Mucosa of rectum (tissue), 2 donors: ENCODE measurements around the gene PLXNA4.

Source experiments
- H3K27ac ChIP-seq, 2 donors: one replicate each; pipeline ENCODE4 v1.7.0; 2013; ENCODE audit warnings: inconsistent platforms in 2 of 2, low read depth in 2 of 2, low read length in 2 of 2
- H3K27me3 ChIP-seq, 2 donors: one replicate each; pipeline ENCODE4 v1.7.0; 2013; ENCODE audit warnings: low read length in 2 of 2; ENCODE audit not compliant: control insufficient read depth in 2 of 2, insufficient read depth in 2 of 2
- H3K36me3 ChIP-seq, 2 donors: one replicate each; pipeline ENCODE4 v1.7.0; 2013; ENCODE audit warnings: low read length in 2 of 2; ENCODE audit not compliant: control insufficient read depth in 2 of 2, insufficient read depth in 2 of 2
- H3K4me1 ChIP-seq, 2 donors: one replicate each; pipeline ENCODE4 v1.7.0; 2013; ENCODE audit warnings: low read length in 2 of 2, mild to moderate bottlenecking in 1 of 2; ENCODE audit not compliant: control insufficient read depth in 2 of 2, insufficient read depth in 2 of 2
- H3K4me3 ChIP-seq, 2 donors: one replicate each; pipeline ENCODE4 v1.7.0; 2013; ENCODE audit warnings: low read length in 2 of 2
- H3K9ac ChIP-seq, 2 donors: one replicate each; pipeline ENCODE4 v1.7.0; 2013; ENCODE audit warnings: low read length in 2 of 2, low read depth in 1 of 2, mild to moderate bottlenecking in 1 of 2
- H3K9me3 ChIP-seq, 2 donors: one replicate each; pipeline ENCODE4 v1.7.0; 2013; ENCODE audit warnings: low read length in 2 of 2; ENCODE audit not compliant: control insufficient read depth in 2 of 2
- donor health status: healthy.
- donor health status: Normal muscosa, but diverticular disease.

The PLXNA4 gene

GRCh38 chr7:132402751-132403245 lies 173.5 kb downstream of the PLXNA4 start:
- Histone ChIP-seq H3K27ac (no peak overlapping the region), H3K4me3 (no peak overlapping the region), H3K27me3 (no peaks in the 10 kb centered on the region), H3K4me1 (no peaks in the 10 kb centered on the region), H3K9ac (no peak overlapping the region), H3K9me3 (no peaks in the 10 kb centered on the region), H3K36me3 (no peaks in the 10 kb centered on the region)

GRCh38 chr7:132402096-132402495 lies 174.2 kb downstream of the PLXNA4 start:
- no peaks in the 10 kb centered on the region for H3K4me1 ChIP-seq
- no peak overlapping the region for H3K9ac ChIP-seq
- no peaks in the 10 kb centered on the region for H3K9me3 ChIP-seq
- no peak overlapping the region for H3K27ac ChIP-seq
- H3K4me3 ChIP-seq = no peak overlapping the region
- H3K27me3 ChIP-seq = no peaks in the 10 kb centered on the region
- H3K36me3 ChIP-seq = no peaks in the 10 kb centered on the region

- no peak overlapping the region for H3K27ac ChIP-seq
- no peaks in the 10 kb centered on the region for H3K36me3 ChIP-seq
- no peak overlapping the region for H3K9ac ChIP-seq
- H3K27me3 ChIP-seq = no peaks in the 10 kb centered on the region
- H3K9me3 ChIP-seq = no peaks in the 10 kb centered on the region
- H3K4me1 ChIP-seq = no peaks in the 10 kb centered on the region
- H3K4me3 ChIP-seq = no peak overlapping the region
Observed at GRCh38 chr7:132400561-132401142, 175.6 kb downstream of the PLXNA4 start.

- Histone ChIP-seq H3K4me1 (no peaks in the 10 kb centered on the region), H3K36me3 (no peaks in the 10 kb centered on the region), H3K27me3 (no peaks in the 10 kb centered on the region), H3K9me3 (no peaks in the 10 kb centered on the region), H3K9ac (no peak overlapping the region), H3K4me3 (no peak overlapping the region), H3K27ac (no peak overlapping the region)
Observed at GRCh38 chr7:132399367-132399766, 176.9 kb downstream of the PLXNA4 start.

GRCh38 chr7:132398253-132398925 lies 177.9 kb downstream of the PLXNA4 start:
- Histone ChIP-seq H3K9me3 (no peaks in the 10 kb centered on the region), H3K27me3 (no peaks in the 10 kb centered on the region), H3K4me3 (no peak overlapping the region), H3K27ac (no peak overlapping the region), H3K36me3 (no peaks in the 10 kb centered on the region), H3K9ac (no peak overlapping the region), H3K4me1 (no peaks in the 10 kb centered on the region)

GRCh38 chr7:132397070-132397469 lies 179.2 kb downstream of the PLXNA4 start:
- no peak overlapping the region for H3K9ac ChIP-seq
- no peaks in the 10 kb centered on the region for H3K4me1 ChIP-seq
- H3K9me3 ChIP-seq = no peaks in the 10 kb centered on the region
- H3K27me3 ChIP-seq = no peaks in the 10 kb centered on the region
- no peak overlapping the region for H3K27ac ChIP-seq
- no peaks in the 10 kb centered on the region for H3K36me3 ChIP-seq
- no peak overlapping the region for H3K4me3 ChIP-seq

- H3K27me3 ChIP-seq = no peaks in the 10 kb centered on the region
- no peak overlapping the region for H3K27ac ChIP-seq
- H3K9me3 ChIP-seq = no peaks in the 10 kb centered on the region
- H3K9ac ChIP-seq = no peak overlapping the region
- H3K4me3 ChIP-seq = no peak overlapping the region
- no peaks in the 10 kb centered on the region for H3K36me3 ChIP-seq
- H3K4me1 ChIP-seq = no peaks in the 10 kb centered on the region
Observed at GRCh38 chr7:132395361-132395760, 180.9 kb downstream of the PLXNA4 start.

- Histone ChIP-seq H3K9me3 (no peaks in the 10 kb centered on the region), H3K36me3 (no peaks in the 10 kb centered on the region), H3K9ac (no peak overlapping the region), H3K4me1 (no peaks in the 10 kb centered on the region), H3K27me3 (no peaks in the 10 kb centered on the region), H3K4me3 (no peak overlapping the region), H3K27ac (no peak overlapping the region)
Observed at GRCh38 chr7:132394283-132395198, 181.7 kb downstream of the PLXNA4 start.

GRCh38 chr7:132393789-132394261 lies 182.4 kb downstream of the PLXNA4 start:
- H3K9ac ChIP-seq = no peak overlapping the region
- no peaks in the 10 kb centered on the region for H3K27me3 ChIP-seq
- no peaks in the 10 kb centered on the region for H3K36me3 ChIP-seq
- H3K27ac ChIP-seq = no peak overlapping the region
- no peaks in the 10 kb centered on the region for H3K9me3 ChIP-seq
- H3K4me3 ChIP-seq = no peak overlapping the region
- no peaks in the 10 kb centered on the region for H3K4me1 ChIP-seq

- no peak overlapping the region for H3K4me3 ChIP-seq
- H3K27ac ChIP-seq = no peak overlapping the region
- H3K36me3 ChIP-seq = no peaks in the 10 kb centered on the region
- H3K9ac ChIP-seq = no peak overlapping the region
- no peaks in the 10 kb centered on the region for H3K4me1 ChIP-seq
- no peaks in the 10 kb centered on the region for H3K9me3 ChIP-seq
- no peaks in the 10 kb centered on the region for H3K27me3 ChIP-seq
Observed at GRCh38 chr7:132392713-132393112, 183.6 kb downstream of the PLXNA4 start.
